HEK293T (cell line): ENCODE data around the gene FCER2.

Experiments used
- ELF4 ChIP-seq: fragments of 450-650 bp; IDR thresholded peaks from 2 replicates; pipeline ENCODE4 v1.6.1; 2017; ENCODE audit warnings: antibody characterized with exemption
- SP1 ChIP-seq: fragments of 450-650 bp; IDR thresholded peaks from 2 replicates; pipeline ENCODE4 v1.6.1; 2017
- TARDBP ChIP-seq: fragments of 450-650 bp; IDR thresholded peaks from 2 replicates; pipeline ENCODE4 v1.6.1; 2016

DNA sequence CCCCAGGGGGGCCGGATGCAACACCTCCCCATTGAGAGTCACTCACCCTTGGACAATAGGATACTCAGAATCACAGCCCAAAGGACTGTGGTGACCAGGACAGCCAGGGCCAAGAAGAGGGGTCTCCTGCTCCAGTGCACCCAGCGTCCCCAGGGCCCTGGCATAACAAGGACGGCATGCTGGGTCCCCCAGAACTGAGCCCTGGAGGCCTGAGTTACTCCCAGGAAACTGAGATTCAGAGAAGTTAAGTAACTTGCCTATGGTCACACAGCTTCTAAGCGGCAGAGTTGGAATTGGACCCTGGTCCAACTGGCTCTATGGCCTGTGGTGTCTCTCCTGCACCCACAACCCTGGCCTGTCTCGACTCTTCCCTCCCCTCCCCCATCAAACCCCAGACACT is 29.7 kb upstream of the FCER2 start:
- TF ChIP-seq ELF4 (no peak), TARDBP (no peak), SP1 (no peak)
